ENCODE measurements around the gene C19orf85.

C19orf85 gene

GRCh38 chr19:55439052-55439451, 25.5 kb downstream of the C19orf85 start:
- Histone ChIP-seq H3K9me3 (ENCODE audit: control insufficient read depth in 2 of 2, low read length in 2 of 2) (no peaks in the 10 kb centered on the region), H3K27ac (ENCODE audit: low read depth in 2 of 2, low read length in 2 of 2) (no peak overlapping the region), H3K36me3 (ENCODE audit: control insufficient read depth in 2 of 2, insufficient read depth in 2 of 2, low read length in 2 of 2) (no peaks in the 10 kb centered on the region), H3K9ac (ENCODE audit: low read depth in 1 of 2, low read length in 2 of 2) (no peak overlapping the region), H3K27me3 (ENCODE audit: control insufficient read depth in 2 of 2, insufficient read depth in 2 of 2, low read length in 2 of 2) (peaks cover 29 to 43% of the 10 kb centered on the region in 2 donors), H3K4me3 (ENCODE audit: low read length in 2 of 2) (no peak overlapping the region), H3K4me1 (ENCODE audit: control insufficient read depth in 2 of 2, insufficient read depth in 2 of 2, low read length in 2 of 2) (peaks cover 0 to 2% of the 10 kb centered on the region in 2 donors)

- Histone ChIP-seq H3K27ac (ENCODE audit: low read depth in 2 of 2, low read length in 2 of 2) (no peak overlapping the region), H3K27me3 (ENCODE audit: control insufficient read depth in 2 of 2, insufficient read depth in 2 of 2, low read length in 2 of 2) (peaks cover 32 to 42% of the 10 kb centered on the region in 2 donors), H3K4me1 (ENCODE audit: control insufficient read depth in 2 of 2, insufficient read depth in 2 of 2, low read length in 2 of 2) (peaks cover 0 to 2% of the 10 kb centered on the region in 2 donors), H3K4me3 (ENCODE audit: low read length in 2 of 2) (no peak overlapping the region), H3K36me3 (ENCODE audit: control insufficient read depth in 2 of 2, insufficient read depth in 2 of 2, low read length in 2 of 2) (no peaks in the 10 kb centered on the region), H3K9me3 (ENCODE audit: control insufficient read depth in 2 of 2, low read length in 2 of 2) (no peaks in the 10 kb centered on the region), H3K9ac (ENCODE audit: low read depth in 1 of 2, low read length in 2 of 2) (no peak overlapping the region)
Observed at GRCh38 chr19:55437410-55437809, 27.1 kb downstream of the C19orf85 start.

GRCh38 chr19:55436847-55437246, 27.7 kb downstream of the C19orf85 start:
- peaks cover 0 to under 1% of the 10 kb centered on the region in 2 donors for H3K4me1 ChIP-seq (ENCODE audit: control insufficient read depth in 2 of 2, insufficient read depth in 2 of 2, low read length in 2 of 2)
- no peaks in the 10 kb centered on the region for H3K9me3 ChIP-seq (ENCODE audit: control insufficient read depth in 2 of 2, low read length in 2 of 2)
- no peak overlapping the region for H3K9ac ChIP-seq (ENCODE audit: low read depth in 1 of 2, low read length in 2 of 2)
- peaks cover 32 to 47% of the 10 kb centered on the region in 2 donors for H3K27me3 ChIP-seq (ENCODE audit: control insufficient read depth in 2 of 2, insufficient read depth in 2 of 2, low read length in 2 of 2)
- no peak overlapping the region for H3K4me3 ChIP-seq (ENCODE audit: low read length in 2 of 2)
- H3K27ac ChIP-seq (ENCODE audit: low read depth in 2 of 2, low read length in 2 of 2): no peak overlapping the region
- no peaks in the 10 kb centered on the region for H3K36me3 ChIP-seq (ENCODE audit: control insufficient read depth in 2 of 2, insufficient read depth in 2 of 2, low read length in 2 of 2)

- no peak overlapping the region for H3K27ac ChIP-seq (ENCODE audit: low read depth in 2 of 2, low read length in 2 of 2)
- H3K9ac ChIP-seq (ENCODE audit: low read depth in 1 of 2, low read length in 2 of 2): no peak overlapping the region
- H3K4me1 ChIP-seq (ENCODE audit: control insufficient read depth in 2 of 2, insufficient read depth in 2 of 2, low read length in 2 of 2): no peaks in the 10 kb centered on the region
- H3K4me3 ChIP-seq (ENCODE audit: low read length in 2 of 2): no peak overlapping the region
- H3K27me3 ChIP-seq (ENCODE audit: control insufficient read depth in 2 of 2, insufficient read depth in 2 of 2, low read length in 2 of 2): peaks cover 26 to 39% of the 10 kb centered on the region in 2 donors
- no peaks in the 10 kb centered on the region for H3K36me3 ChIP-seq (ENCODE audit: control insufficient read depth in 2 of 2, insufficient read depth in 2 of 2, low read length in 2 of 2)
- no peaks in the 10 kb centered on the region for H3K9me3 ChIP-seq (ENCODE audit: control insufficient read depth in 2 of 2, low read length in 2 of 2)
Observed at GRCh38 chr19:55435020-55435419, 29.5 kb downstream of the C19orf85 start.

GRCh38 chr19:55434356-55434919, 30.1 kb downstream of the C19orf85 start:
- Histone ChIP-seq H3K9me3 (ENCODE audit: control insufficient read depth in 2 of 2, low read length in 2 of 2) (no peaks in the 10 kb centered on the region), H3K4me3 (ENCODE audit: low read length in 2 of 2) (no peak overlapping the region), H3K4me1 (ENCODE audit: control insufficient read depth in 2 of 2, insufficient read depth in 2 of 2, low read length in 2 of 2) (no peaks in the 10 kb centered on the region), H3K9ac (ENCODE audit: low read depth in 1 of 2, low read length in 2 of 2) (no peak overlapping the region), H3K27ac (ENCODE audit: low read depth in 2 of 2, low read length in 2 of 2) (no peak overlapping the region), H3K27me3 (ENCODE audit: control insufficient read depth in 2 of 2, insufficient read depth in 2 of 2, low read length in 2 of 2) (peaks cover 25 to 35% of the 10 kb centered on the region in 2 donors), H3K36me3 (ENCODE audit: control insufficient read depth in 2 of 2, insufficient read depth in 2 of 2, low read length in 2 of 2) (no peaks in the 10 kb centered on the region)

GRCh38 chr19:55433292-55433691, 31.3 kb downstream of the C19orf85 start:
- Histone ChIP-seq H3K27me3 (ENCODE audit: control insufficient read depth in 2 of 2, insufficient read depth in 2 of 2, low read length in 2 of 2) (peaks cover 21 to 27% of the 10 kb centered on the region in 2 donors), H3K4me1 (ENCODE audit: control insufficient read depth in 2 of 2, insufficient read depth in 2 of 2, low read length in 2 of 2) (no peaks in the 10 kb centered on the region)

GRCh38 chr19:55432241-55432959, 32.2 kb downstream of the C19orf85 start:
- Histone ChIP-seq H3K9ac (ENCODE audit: low read depth in 1 of 2, low read length in 2 of 2) (no peak overlapping the region), H3K27ac (ENCODE audit: low read depth in 2 of 2, low read length in 2 of 2) (no peak overlapping the region), H3K36me3 (ENCODE audit: control insufficient read depth in 2 of 2, insufficient read depth in 2 of 2, low read length in 2 of 2) (no peaks in the 10 kb centered on the region), H3K9me3 (ENCODE audit: control insufficient read depth in 2 of 2, low read length in 2 of 2) (no peaks in the 10 kb centered on the region), H3K4me3 (ENCODE audit: low read length in 2 of 2) (no peak overlapping the region), H3K27me3 (ENCODE audit: control insufficient read depth in 2 of 2, insufficient read depth in 2 of 2, low read length in 2 of 2) (peaks cover 22 to 23% of the 10 kb centered on the region in 2 donors), H3K4me1 (ENCODE audit: control insufficient read depth in 2 of 2, insufficient read depth in 2 of 2, low read length in 2 of 2) (no peaks in the 10 kb centered on the region)

More at GRCh38 chr19:55433292-55433691, 31.3 kb downstream of the C19orf85 start:
- Histone ChIP-seq H3K9me3 (ENCODE audit: control insufficient read depth in 2 of 2, low read length in 2 of 2) (no peaks in the 10 kb centered on the region), H3K27ac (ENCODE audit: low read depth in 2 of 2, low read length in 2 of 2) (no peak overlapping the region), H3K4me3 (ENCODE audit: low read length in 2 of 2) (no peak overlapping the region), H3K9ac (ENCODE audit: low read depth in 1 of 2, low read length in 2 of 2) (no peak overlapping the region), H3K36me3 (ENCODE audit: control insufficient read depth in 2 of 2, insufficient read depth in 2 of 2, low read length in 2 of 2) (no peaks in the 10 kb centered on the region)

GRCh38 chr19:55431183-55431582, 33.4 kb downstream of the C19orf85 start:
- Histone ChIP-seq H3K36me3 (ENCODE audit: control insufficient read depth in 2 of 2, insufficient read depth in 2 of 2, low read length in 2 of 2) (no peaks in the 10 kb centered on the region), H3K4me3 (ENCODE audit: low read length in 2 of 2) (no peak overlapping the region), H3K27me3 (ENCODE audit: control insufficient read depth in 2 of 2, insufficient read depth in 2 of 2, low read length in 2 of 2) (peaks cover 22% of the 10 kb centered on the region in 2 donors), H3K27ac (ENCODE audit: low read depth in 2 of 2, low read length in 2 of 2) (no peak overlapping the region), H3K4me1 (ENCODE audit: control insufficient read depth in 2 of 2, insufficient read depth in 2 of 2, low read length in 2 of 2) (no peaks in the 10 kb centered on the region), H3K9me3 (ENCODE audit: control insufficient read depth in 2 of 2, low read length in 2 of 2) (no peaks in the 10 kb centered on the region), H3K9ac (ENCODE audit: low read depth in 1 of 2, low read length in 2 of 2) (no peak overlapping the region)

GRCh38 chr19:55426042-55426441, 38.5 kb downstream of the C19orf85 start:
- H3K4me3 ChIP-seq (ENCODE audit: low read length in 2 of 2): no peak overlapping the region
- no peak overlapping the region for H3K9ac ChIP-seq (ENCODE audit: low read depth in 1 of 2, low read length in 2 of 2)
- no peaks in the 10 kb centered on the region for H3K4me1 ChIP-seq (ENCODE audit: control insufficient read depth in 2 of 2, insufficient read depth in 2 of 2, low read length in 2 of 2)
- H3K36me3 ChIP-seq (ENCODE audit: control insufficient read depth in 2 of 2, insufficient read depth in 2 of 2, low read length in 2 of 2): no peaks in the 10 kb centered on the region
- peaks cover 2 to 12% of the 10 kb centered on the region in 2 donors for H3K27me3 ChIP-seq (ENCODE audit: control insufficient read depth in 2 of 2, insufficient read depth in 2 of 2, low read length in 2 of 2)
- H3K27ac ChIP-seq (ENCODE audit: low read depth in 2 of 2, low read length in 2 of 2): no peak overlapping the region
- no peaks in the 10 kb centered on the region for H3K9me3 ChIP-seq (ENCODE audit: control insufficient read depth in 2 of 2, low read length in 2 of 2)

GRCh38 chr19:55424518-55424917, 40.0 kb downstream of the C19orf85 start:
- Histone ChIP-seq H3K4me3 (ENCODE audit: low read length in 2 of 2) (no peak overlapping the region), H3K27ac (ENCODE audit: low read depth in 2 of 2, low read length in 2 of 2) (no peak overlapping the region), H3K36me3 (ENCODE audit: control insufficient read depth in 2 of 2, insufficient read depth in 2 of 2, low read length in 2 of 2) (no peaks in the 10 kb centered on the region), H3K4me1 (ENCODE audit: control insufficient read depth in 2 of 2, insufficient read depth in 2 of 2, low read length in 2 of 2) (no peaks in the 10 kb centered on the region), H3K9me3 (ENCODE audit: control insufficient read depth in 2 of 2, low read length in 2 of 2) (no peaks in the 10 kb centered on the region), H3K9ac (ENCODE audit: low read depth in 1 of 2, low read length in 2 of 2) (no peak overlapping the region), H3K27me3 (ENCODE audit: control insufficient read depth in 2 of 2, insufficient read depth in 2 of 2, low read length in 2 of 2) (peaks cover 0 to 6% of the 10 kb centered on the region in 2 donors)

Measured in mucosa of rectum (tissue), 2 donors.